Adrenal gland (tissue), 12 donors: ENCODE results near the gene CENPI. TPM values are rescaled to one million over a fixed set of nuclear protein-coding genes. Genes with fewer than 3 reads are reported as not detected.
A peak's percentile ranks its signal among the peaks of the same experiment; 100 is the strongest.

Experiments
- DNase-seq, 7 donors: peaks; one replicate each; pipeline ENCODE4 v3.0.0-alpha.2; 2019 to 2020
- H3K27ac ChIP-seq, 5 donors: fragments of 200-600 bp; sonication (generic) in 4 of 5; 1 replicate in 3 of 5; 2 replicates in 2 of 5; pipeline versions ENCODE4 v1.5.1 to v1.8.0; 2016 to 2020; ENCODE audit warnings: mild to moderate bottlenecking in 1 of 5
- H3K27me3 ChIP-seq: fragments of 200-600 bp; 2 replicates; pipeline ENCODE4 v1.8.0; 2021
- H3K36me3 ChIP-seq, 2 donors: fragments of 200-600 bp; replicated peaks in 1 of 2; 1 replicate in 1 of 2; 2 replicates in 1 of 2; pipeline versions ENCODE4 v1.5.1 to v1.8.0; 2018 to 2022
- H3K4me1 ChIP-seq, 2 donors: fragments of 200-600 bp; replicated peaks in 1 of 2; 1 replicate in 1 of 2; 2 replicates in 1 of 2; pipeline versions ENCODE4 v1.5.1 to v1.8.0; 2018 to 2021
- H3K4me3 ChIP-seq, 4 donors: fragments of 200-600 bp; sonication (generic) in 3 of 4; one replicate each; pipeline ENCODE4 v1.5.1; 2016 to 2018
- H3K9me3 ChIP-seq, 3 donors: fragments of 200-600 bp; sonication (generic) in 1 of 3; replicated peaks in 1 of 3; 1 replicate in 2 of 3; 2 replicates in 1 of 3; pipeline versions ENCODE4 v1.5.1 to v1.8.0; 2016 to 2021
- POLR2A ChIP-seq, 2 donors: fragments of 450-650 bp; IDR thresholded peaks; one replicate each; pipeline ENCODE4 v1.6.1; 2017; ENCODE audit warnings: antibody characterized with exemption in 2 of 2, mild to moderate bottlenecking in 2 of 2, moderate library complexity in 1 of 2
- WGBS, 4 donors: extraction: QIAGEN DNeasy Blood & Tissue Kit in 2 of 4; methylation state at CpG; one replicate each; pipeline versions ENCODE4 v1.1.5 to v1.1.7; 2013 to 2017; 5-methylcytosine and 5-hydroxymethylcytosine counted together
- intact Hi-C, 2 donors: fragments of 100-400 bp; cut with DNase I; formaldehyde crosslinking; loops; one replicate each; pipeline versions ENCODE4 v1.14.1 to v1.15.0; 2022 to 2023
- polyA plus RNA-seq, 3 donors: library from polyadenylated mRNA; stranded (reverse); fragments of 200-250 nt in 2 of 3; fragments of 350-450 nt in 1 of 3; fragmentation: Illumina TruSeq in 1 of 3; extraction: RNeasy Lipid Tissue Mini Kit (QIAGEN cat#74804) in 1 of 3; gene quantifications; one replicate each; pipeline ENCODE4 v1.2.3, GENCODE V29; 2013 to 2014
- total RNA-seq, 9 donors: library from RNA; depleted of rRNA in 4 of 9; stranded (reverse); fragments of >200 nt in 4 of 9; fragments of 120-200 nt in 1 of 9; fragmentation: NEBNext Ultra II Directional in 1 of 9; extraction: Animal tissue kit (Norgen Biotek cat#: 25700) in 1 of 9; gene quantifications; one replicate each; pipeline versions ENCODE4 v1.1.0 to v1.2.4, GENCODE V29; 2013 to 2023
- TF ChIP-seq, protein P1 (sequence below), 6 experiments: fragments of 450-650 bp in 4 of 6; fragments of 200-600 bp in 2 of 6; sonication (generic) in 1 of 6; IDR thresholded peaks; 1 replicate in 5 of 6; 2 replicates in 1 of 6; pipeline versions ENCODE4 v1.5.1 to v1.8.0; 2016 to 2021; ENCODE audit warnings: antibody characterized with exemption in 6 of 6, mild to moderate bottlenecking in 2 of 6, moderate library complexity in 1 of 6
- donor health status: healthy with polysubstance abuse.
- donor health status: Bipolar disorder and iron deficiency.
- donor health status: DM: yes; HTN: yes; CAD: no.
- donor health status: DM: no; HTN: no; CAD: no.
- donor health status: DM: no; HTN: no; CAD: no.
- donor health status: DM: yes; HTN: yes; CAD: no.

CENPI gene
- total and polyA plus RNA-seq, 12 donors, result 0.06 to 9.2 (median 0.61) TPM

DNA sequence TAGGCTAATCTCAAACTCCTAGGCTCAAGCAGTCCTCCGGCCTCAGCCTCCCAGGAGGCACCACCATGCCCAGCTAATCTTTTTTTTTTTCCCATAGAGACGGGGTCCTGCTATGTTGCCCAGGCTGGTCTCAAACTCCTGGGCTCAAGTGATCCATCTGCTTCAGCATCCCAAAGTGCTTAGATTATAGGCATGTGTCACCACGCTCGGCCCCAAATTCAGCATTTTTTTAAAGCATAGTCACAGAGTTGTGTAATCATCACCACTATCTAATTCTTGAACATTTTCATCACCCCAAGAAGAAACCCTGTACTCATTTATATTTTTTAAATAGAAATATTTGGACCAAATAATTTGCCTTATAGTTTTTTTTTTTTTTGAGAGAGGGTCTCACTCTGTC lies 10.3 kb downstream of the CENPI start:
- no peaks in the 10 kb centered on the region for H3K9me3 ChIP-seq
- DNase-seq, result no peak
- TF ChIP-seq, protein P1, sequence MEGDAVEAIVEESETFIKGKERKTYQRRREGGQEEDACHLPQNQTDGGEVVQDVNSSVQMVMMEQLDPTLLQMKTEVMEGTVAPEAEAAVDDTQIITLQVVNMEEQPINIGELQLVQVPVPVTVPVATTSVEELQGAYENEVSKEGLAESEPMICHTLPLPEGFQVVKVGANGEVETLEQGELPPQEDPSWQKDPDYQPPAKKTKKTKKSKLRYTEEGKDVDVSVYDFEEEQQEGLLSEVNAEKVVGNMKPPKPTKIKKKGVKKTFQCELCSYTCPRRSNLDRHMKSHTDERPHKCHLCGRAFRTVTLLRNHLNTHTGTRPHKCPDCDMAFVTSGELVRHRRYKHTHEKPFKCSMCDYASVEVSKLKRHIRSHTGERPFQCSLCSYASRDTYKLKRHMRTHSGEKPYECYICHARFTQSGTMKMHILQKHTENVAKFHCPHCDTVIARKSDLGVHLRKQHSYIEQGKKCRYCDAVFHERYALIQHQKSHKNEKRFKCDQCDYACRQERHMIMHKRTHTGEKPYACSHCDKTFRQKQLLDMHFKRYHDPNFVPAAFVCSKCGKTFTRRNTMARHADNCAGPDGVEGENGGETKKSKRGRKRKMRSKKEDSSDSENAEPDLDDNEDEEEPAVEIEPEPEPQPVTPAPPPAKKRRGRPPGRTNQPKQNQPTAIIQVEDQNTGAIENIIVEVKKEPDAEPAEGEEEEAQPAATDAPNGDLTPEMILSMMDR (IDR thresholded peaks at IDR 0.05), result no peak
- no peak for TF ChIP-seq POLR2A (IDR thresholded peaks at IDR 0.05)
- no peak overlapping the region for H3K4me3 ChIP-seq
- no peak overlapping the region for H3K27ac ChIP-seq
- H3K27me3 ChIP-seq, result no peaks in the 10 kb centered on the region
- WGBS, 4 donors, result 76 to 95% (median 93%) methylated on average over 4 of the region's 4 CpGs
- H3K4me1 ChIP-seq, result no peaks in the 10 kb centered on the region
- H3K36me3 ChIP-seq, result no peaks in the 10 kb centered on the region
- intact Hi-C loops, result no loop called here

- Histone ChIP-seq H3K27me3 (no peaks in the 10 kb centered on the region), H3K4me1 (no peaks in the 10 kb centered on the region), H3K4me3 (no peak overlapping the region), H3K27ac (no peak overlapping the region), H3K9me3 (no peaks in the 10 kb centered on the region), H3K36me3 (no peaks in the 10 kb centered on the region)
- no peak for TF ChIP-seq POLR2A (IDR thresholded peaks at IDR 0.05)
- TF ChIP-seq, protein P1 (IDR thresholded peaks at IDR 0.05), result no peak
- intact Hi-C loops, result no loop called here
- WGBS, 4 donors, result 43 to 64% (median 55%) methylated on average over 3 of the region's 3 CpGs
- peak in 1 of 7 donors; percentile 5 for DNase-seq
These were observed 19.7 kb downstream of the CENPI start for GRCh38 chrX:101117701-101118100.

DNA sequence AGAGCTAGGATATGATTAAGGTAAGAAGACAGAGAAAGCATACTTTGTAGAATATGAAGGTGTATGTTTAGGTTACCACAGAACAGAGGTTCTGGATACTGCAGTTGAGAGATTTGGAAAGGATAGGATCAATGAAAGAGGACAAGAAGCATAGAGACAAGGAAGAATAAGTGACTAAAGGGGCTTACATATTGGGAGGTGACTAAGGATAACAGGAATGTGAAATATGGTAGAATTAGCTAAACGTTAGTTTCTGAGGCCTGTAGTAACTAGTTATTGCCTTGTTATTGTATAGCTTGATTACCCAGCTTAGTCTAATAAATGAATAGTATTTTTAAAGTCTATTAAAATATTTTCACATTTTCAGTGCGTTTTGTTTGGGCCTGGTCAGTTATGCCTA lies 38.2 kb downstream of the CENPI start:
- intact Hi-C loops, result no loop called here
- Histone ChIP-seq H3K4me1 (no peaks in the 10 kb centered on the region), H3K27ac (no peak overlapping the region), H3K9me3 (no peaks in the 10 kb centered on the region), H3K4me3 (no peak overlapping the region), H3K36me3 (no peaks in the 10 kb centered on the region), H3K27me3 (peaks cover 4% of the 10 kb centered on the region)
- no peak for TF ChIP-seq POLR2A (IDR thresholded peaks at IDR 0.05)
- TF ChIP-seq, protein P1 (IDR thresholded peaks at IDR 0.05), result no peak
- 62 to 94% (median 76%) methylated on average over 2 of the region's 2 CpGs for WGBS, 4 donors
- no peak for DNase-seq

Other genes starting within 250 kb of the CENPI start
- not detected for gene NOX1, start 223.8 kb upstream of the CENPI start, total RNA-seq
- under 1 TPM in 2 of 3 donors, not detected in 1; 0.07 to 0.16 TPM for gene NOX1, start 223.8 kb upstream of the CENPI start, polyA plus RNA-seq
- gene XKRX, start 169.3 kb upstream of the CENPI start, total RNA-seq, result 1 to 10 TPM in 3 of 9 donors, under 1 TPM in 6; 0.22 to 2.6 (median 0.81) TPM
- under 1 TPM; 0.16 to 0.47 (median 0.18) TPM for gene XKRX, start 169.3 kb upstream of the CENPI start, polyA plus RNA-seq
- not detected for gene ARL13A, start 128.5 kb upstream of the CENPI start, total RNA-seq
- gene ARL13A, start 128.5 kb upstream of the CENPI start, polyA plus RNA-seq, result not detected
- 10 to 100 TPM in 8 of 9 donors, 1 to 10 TPM in 1; 6.9 to 19.8 (median 15.9) TPM for gene TRMT2B, start 46.1 kb upstream of the CENPI start, total RNA-seq
- gene TRMT2B, start 46.1 kb upstream of the CENPI start, polyA plus RNA-seq, result 10 to 100 TPM in 1 of 3 donors, 1 to 10 TPM in 2; 5.8 to 11.6 (median 9.0) TPM
- gene TMEM35A, start 19.3 kb upstream of the CENPI start, total RNA-seq, result 1 to 10 TPM in 5 of 9 donors, under 1 TPM in 2, not detected in 2; 0.32 to 2.1 (median 1.3) TPM
- 1 to 10 TPM in 2 of 3 donors, under 1 TPM in 1; 0.61 to 3.5 (median 1.0) TPM for gene TMEM35A, start 19.3 kb upstream of the CENPI start, polyA plus RNA-seq
- gene DRP2, start 121.6 kb downstream of the CENPI start, total RNA-seq, result under 1 TPM in 5 of 9 donors, not detected in 4; 0.04 to 0.30 (median 0.21) TPM
- gene DRP2, start 121.6 kb downstream of the CENPI start, polyA plus RNA-seq, result under 1 TPM; 0.24 to 0.32 (median 0.26) TPM
- under 1 TPM in 2 of 9 donors, not detected in 7; 0.27 to 0.33 TPM for gene TAF7L, start 193.1 kb downstream of the CENPI start, total RNA-seq
- gene TAF7L, start 193.1 kb downstream of the CENPI start, polyA plus RNA-seq, result under 1 TPM; 0.15 to 0.24 (median 0.16) TPM